HepG2 (cell line): ENCODE measurements around the gene RGS7. TPM values are rescaled to one million over a fixed set of nuclear protein-coding genes. Genes with fewer than 3 reads are reported as not detected.
"Not testable (repeated sequence)": the region's sequence is repeated elsewhere in the genome, so short reads cannot be mapped to it uniquely, and the experiment has no call there.

Experiments used
- ATAC-seq: fragments of 200-7000 bp; cut with Tn5 transposase; 3 replicates; pipeline ENCODE4 v1.9.1; 2020; ENCODE audit warnings: mild to moderate bottlenecking, moderate library complexity
- BruUV-seq: library from RNA; stranded (reverse); fragments of 400-500 nt; replicated peaks from 2 replicates; lab custom pipeline; 2021; lab: Mats Ljungman, UMichigan
- CTCF ChIA-PET: fragments of 300-600 bp; formaldehyde crosslinking; extraction: SDS; loops from one replicate; lab custom pipeline; 2021; ENCODE audit warnings: low total read pairs, inconsistent platforms, low intra/inter-chr PET ratio; lab: Yijun Ruan, JAX
- POLR2A ChIA-PET: fragments of 350-600 bp; sonication (Branson Sonifier 250); formaldehyde crosslinking; loops from one replicate; lab custom pipeline; 2020; ENCODE audit warnings: antibody characterized with exemption, inconsistent platforms; lab: Yijun Ruan, JAX
- DNase-seq: peaks from one replicate; pipeline ENCODE4 v3.0.0-alpha.2; 2015; ENCODE audit warnings: low spot score
- FAIRE-seq: peaks from 3 replicates; lab custom pipeline; 2011; peaks lifted over from hg19 to GRCh38; lab: Jason Lieb, UNC
- H2AFZ ChIP-seq: one replicate; pipeline ENCODE4 v1.6.1; 2011; ENCODE audit warnings: low read length, inconsistent platforms
- H3K27ac ChIP-seq: fragments of 300-600 bp; 3 replicates; pipeline ENCODE4 v1.8.0; 2011; ENCODE audit warnings: mixed run types, mild to moderate bottlenecking, mixed read lengths, low read length, inconsistent platforms; ENCODE audit not compliant: insufficient read depth; ENCODE audit errors: extremely low read length
- H3K27me3 ChIP-seq, 2 experiments: fragments of 200-600 bp in 1 of 2; 2 replicates in 1 of 2; 3 replicates in 1 of 2; pipeline versions ENCODE4 v1.6.0 to v1.8.0; 2011; ENCODE audit warnings: low read length in 2 of 2, mild to moderate bottlenecking in 2 of 2, moderate library complexity in 2 of 2, inconsistent platforms in 1 of 2; ENCODE audit not compliant: insufficient read depth in 2 of 2, control insufficient read depth in 1 of 2
- H3K36me3 ChIP-seq, 2 experiments: fragments of 200-600 bp in 1 of 2; replicated peaks in 1 of 2; 2 replicates in 1 of 2; 3 replicates in 1 of 2; pipeline versions ENCODE4 v1.5.1 to v1.8.0; 2011; ENCODE audit warnings: low read length in 2 of 2, inconsistent platforms in 1 of 2; ENCODE audit not compliant: insufficient read depth in 2 of 2, control insufficient read depth in 1 of 2
- H3K4me1 ChIP-seq: 2 replicates; pipeline ENCODE4 v1.5.1; 2012; ENCODE audit warnings: low read length, inconsistent platforms; ENCODE audit not compliant: insufficient read depth
- H3K4me2 ChIP-seq: 2 replicates; pipeline ENCODE4 v1.6.0; 2011; ENCODE audit warnings: low read depth, low read length, inconsistent platforms
- H3K4me3 ChIP-seq, 3 experiments: fragments of 200-600 bp in 1 of 3; sonication (generic), shearing (Covaris generic) in 1 of 3; replicated peaks in 1 of 3; 2 replicates each; pipeline ENCODE4 v1.5.1; 2011 to 2016; ENCODE audit warnings: low read length in 3 of 3, inconsistent platforms in 2 of 3, low read depth in 2 of 3, mild to moderate bottlenecking in 2 of 3, control low read depth in 1 of 3, mixed read lengths in 1 of 3; ENCODE audit not compliant: insufficient read depth in 1 of 3
- H3K79me2 ChIP-seq: one replicate; pipeline ENCODE4 v1.6.1; 2011; ENCODE audit warnings: low read length, inconsistent platforms; ENCODE audit not compliant: insufficient read depth
- H3K9ac ChIP-seq: 2 replicates; pipeline ENCODE4 v1.6.0; 2011; ENCODE audit warnings: mild to moderate bottlenecking, low read depth, low read length, inconsistent platforms; ENCODE audit not compliant: insufficient read depth
- H3K9me3 ChIP-seq: 2 replicates; pipeline ENCODE4 v1.5.1; 2012; ENCODE audit warnings: mild to moderate bottlenecking, low read length
- H4K20me1 ChIP-seq: 2 replicates; pipeline ENCODE4 v1.6.0; 2011; ENCODE audit warnings: inconsistent platforms, mild to moderate bottlenecking, low read length, moderate library complexity; ENCODE audit not compliant: insufficient read depth
- HES4 ChIP-seq: sonication (generic); formaldehyde crosslinking; IDR thresholded peaks from 2 replicates; pipeline ENCODE4 v1.9.0; 2021; ENCODE audit warnings: mild to moderate bottlenecking, missing genetic modification reagents, borderline replicate concordance
- MAFF ChIP-seq: IDR thresholded peaks from 2 replicates; pipeline ENCODE4 v1.6.1; 2011; ENCODE audit warnings: low read depth, low read length, improper control_type of control experiment
- MAFK ChIP-seq, 2 experiments: IDR thresholded peaks in 1 of 2; conservative IDR thresholded peaks in 1 of 2; 2 replicates each; pipeline ENCODE4 v1.6.1; 2011; ENCODE audit warnings: improper control_type of control experiment in 2 of 2, low read length in 2 of 2
- NFIC ChIP-seq: IDR thresholded peaks from 2 replicates; pipeline ENCODE4 v1.6.1; 2012; ENCODE audit warnings: mild to moderate bottlenecking, low read length, inconsistent platforms
- SIX4 ChIP-seq: sonication (generic); formaldehyde crosslinking; IDR thresholded peaks from 2 replicates; pipeline ENCODE4 v1.4.0; 2020; ENCODE audit warnings: missing genetic modification reagents
- WGBS: methylation state at CpG from one replicate; pipeline ENCODE4 v1.1.6; 2017; ENCODE audit warnings: low lambda C conversion rate; 5-methylcytosine and 5-hydroxymethylcytosine counted together
- in situ Hi-C: cut with HindIII; loops from 2 replicates; pipeline ENCODE4 v1.10.0; 2017; ENCODE audit warnings: low pct_unique_long_range_greater_than_20kb; ENCODE audit not compliant: extremely low pct_ligation_motif_present
- intact Hi-C: fragments of 100-400 bp; cut with micrococcal nuclease; formaldehyde crosslinking; loops from one replicate; pipeline ENCODE4 v1.10.0; 2022; ENCODE audit not compliant: unreplicated experiment
- polyA plus RNA-seq, 8 experiments: library from polyadenylated mRNA; depleted of rRNA in 3 of 8; stranded (reverse) in 7 of 8; unstranded in 1 of 8; fragments of >200 nt; fragmentation: Illumina TruSeq in 4 of 8; extraction: Trizol in 4 of 8; gene quantifications; 2 replicates each; pipeline versions ENCODE4 v1.2.1 to v1.2.3, GENCODE V29; 2011 to 2016; ENCODE audit warnings: low read depth in 4 of 8, missing spikeins in 1 of 8, mixed read lengths in 1 of 8; ENCODE audit not compliant: insufficient read depth in 1 of 8
- total RNA-seq, 5 experiments: library from RNA; depleted of rRNA; stranded (reverse); fragments of >200 nt; fragmentation: Illumina TruSeq; extraction: Trizol; gene quantifications; 2 replicates each; pipeline ENCODE4 v1.2.3, GENCODE V29; 2016; ENCODE audit warnings: low read depth in 1 of 5
- TF ChIP-seq, protein P1 (sequence below): IDR thresholded peaks from 2 replicates; pipeline ENCODE4 v1.6.1; 2016; ENCODE audit warnings: low read depth, borderline replicate concordance

The RGS7 gene
- total and polyA plus RNA-seq, 2 of the 13 experiments (the other 11 are each of a cell fraction or from before 2014, with no cell fraction given) = not detected

- Histone ChIP-seq H4K20me1 (no peaks in the 10 kb centered on the region), H3K27ac (no peak overlapping the region), H2AFZ (no peak overlapping the region), H3K27me3 (no peaks in the 10 kb centered on the region), H3K4me3 (no peak overlapping the region), H3K79me2 (no peaks in the 10 kb centered on the region), H3K9ac (no peak overlapping the region), H3K9me3 (no peaks in the 10 kb centered on the region), H3K4me1 (no peaks in the 10 kb centered on the region), H3K4me2 (no peak overlapping the region), H3K36me3 (no peaks in the 10 kb centered on the region)
- ChIA-PET CTCF (no interaction called here), POLR2A (no interaction called here)
- no peak for ATAC-seq
- FAIRE-seq = no peak
- BruUV-seq = no TSS peak
- DNase-seq = no peak
- no peak for TF ChIP-seq NFIC
- TF ChIP-seq HES4 (CRISPR knock-in tag) = no peak
- TF ChIP-seq, protein P1, sequence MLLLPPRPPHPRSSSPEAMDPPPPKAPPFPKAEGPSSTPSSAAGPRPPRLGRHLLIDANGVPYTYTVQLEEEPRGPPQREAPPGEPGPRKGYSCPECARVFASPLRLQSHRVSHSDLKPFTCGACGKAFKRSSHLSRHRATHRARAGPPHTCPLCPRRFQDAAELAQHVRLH (CRISPR knock-in tag) = no peak
- TF ChIP-seq SIX4 (CRISPR knock-in tag) = no peak
- 4% methylated on average over 3 of the region's 3 CpGs for WGBS
- intact Hi-C loops = no loop called here
- in situ Hi-C loops = loop anchor here (25.0 kb wide), 1 partner anchor 604 kb away; no protein-coding TSS in a partner anchor
These were observed 473.5 kb downstream of the RGS7 start for GRCh38 chr1:240883490-240883889.

DNA sequence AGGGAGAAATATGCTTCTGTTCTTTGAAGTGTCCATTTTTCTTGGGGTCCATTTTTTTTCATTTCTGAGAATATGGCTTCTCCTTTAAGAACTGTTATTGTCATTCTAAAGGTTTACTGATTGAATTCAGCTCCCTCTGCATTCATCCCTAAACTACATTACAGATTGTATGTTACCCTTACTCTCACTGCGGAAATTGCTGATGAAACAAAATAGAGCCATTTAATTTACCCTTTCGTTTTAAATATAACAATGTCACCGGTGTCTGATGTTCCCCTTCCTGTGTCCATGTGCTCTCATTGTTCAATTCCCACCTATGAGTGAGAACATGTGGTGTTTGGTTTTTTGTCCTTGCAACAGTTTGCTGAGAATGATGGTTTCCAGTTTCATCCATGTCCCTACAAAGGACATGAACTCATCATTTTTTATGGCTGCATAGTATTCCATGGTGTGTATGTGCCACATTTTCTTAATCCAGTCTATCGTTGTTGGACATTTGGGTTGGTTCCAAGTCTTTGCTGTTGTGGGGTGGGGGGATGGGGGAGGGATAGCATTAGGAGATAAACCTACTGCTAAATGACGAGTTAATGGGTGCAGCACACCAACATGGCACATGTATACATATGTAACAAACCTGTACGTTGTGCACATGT, 474.2 kb downstream of the RGS7 start:
- H2AFZ ChIP-seq, ATAC-seq, H3K36me3 ChIP-seq, CTCF ChIA-PET, DNase-seq, H3K79me2 ChIP-seq, H3K4me3 ChIP-seq, H3K9ac ChIP-seq, BruUV-seq, POLR2A ChIA-PET, H3K4me1 ChIP-seq, H3K27me3 ChIP-seq, H4K20me1 ChIP-seq, FAIRE-seq, intact Hi-C loops, H3K27ac ChIP-seq, H3K4me2 ChIP-seq, H3K9me3 ChIP-seq: not testable (repeated sequence)
- TF ChIP-seq MAFK (conservative IDR thresholded peaks at IDR 0.05 in 1 of 2, IDR thresholded peaks at IDR 0.05 in 1 of 2; ENCODE audit: low read length in 2 of 2) = peak; percentile 54 to 71
- TF ChIP-seq MAFF = peak; percentile 64
- WGBS = 15% methylated on average over 6 of the region's 6 CpGs
- in situ Hi-C loops = loop anchor here (25.0 kb wide), 1 partner anchor 605 kb away; no protein-coding TSS in a partner anchor
